Esophagus mucosa (tissue), 1 donor: Measurements from ENCODE around the gene OR6X1. TPM values are rescaled to one million over a fixed set of nuclear protein-coding genes. Genes with fewer than 3 reads are reported as not detected.
A peak's percentile ranks its signal among the peaks of the same experiment; 100 is the strongest.
"Not testable (repeated sequence)": the region's sequence is repeated elsewhere in the genome, so short reads cannot be mapped to it uniquely, and the experiment has no call there.

Source experiments
- ATAC-seq: fragments of 200-7000 bp; cut with Tn5 transposase; one replicate; pipeline ENCODE4 v1.9.1; 2020
- total RNA-seq: library from RNA; stranded (reverse); gene quantifications from one replicate; pipeline ENCODE4 v1.2.4, GENCODE V29; 2023
- donor health status: DM: yes; HTN: yes; CAD: no.

OR6X1 gene
- total RNA-seq, 1 donor from 2014 or later, result not detected

DNA sequence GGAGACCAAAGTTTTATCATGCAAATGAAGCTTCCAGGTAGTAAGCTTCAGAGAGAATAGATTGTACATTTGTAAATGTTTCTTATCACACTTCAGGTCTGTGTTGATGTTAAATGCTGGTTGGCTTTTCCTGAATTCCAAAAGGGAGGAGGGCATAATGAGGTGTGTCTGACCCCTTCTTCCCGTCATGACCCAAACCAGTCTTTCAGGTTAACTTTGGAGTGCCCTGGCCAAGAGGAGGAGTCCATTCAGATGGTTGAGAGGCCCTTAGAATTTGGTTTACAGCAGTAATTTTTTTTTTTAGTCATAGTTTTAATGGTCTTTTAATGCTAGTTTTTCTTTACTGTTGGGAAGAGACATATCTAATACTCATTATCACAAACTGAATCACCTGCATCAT, 2.5 kb downstream of the OR6X1 start:
- peak; percentile 43 for ATAC-seq

DNA sequence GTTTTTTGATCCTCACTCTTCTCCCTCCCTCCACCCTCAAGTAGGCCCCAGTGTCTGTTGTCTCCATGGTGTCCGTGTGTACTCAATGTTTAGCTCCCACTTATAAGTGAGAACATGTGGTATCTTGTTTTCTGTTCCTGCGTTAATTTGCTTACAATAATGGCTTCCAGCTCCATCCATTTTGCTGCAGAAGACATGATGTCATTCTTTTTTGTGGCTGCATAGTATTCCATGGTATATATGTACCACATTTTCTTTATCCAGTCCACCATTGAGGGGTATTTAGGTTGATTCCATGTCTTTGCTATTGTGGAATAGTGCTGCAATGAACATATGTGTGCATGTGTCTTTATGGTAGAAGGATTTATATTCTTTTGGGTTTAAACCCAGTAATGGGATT, 6.0 kb downstream of the OR6X1 start:
- not testable (repeated sequence) for ATAC-seq

DNA sequence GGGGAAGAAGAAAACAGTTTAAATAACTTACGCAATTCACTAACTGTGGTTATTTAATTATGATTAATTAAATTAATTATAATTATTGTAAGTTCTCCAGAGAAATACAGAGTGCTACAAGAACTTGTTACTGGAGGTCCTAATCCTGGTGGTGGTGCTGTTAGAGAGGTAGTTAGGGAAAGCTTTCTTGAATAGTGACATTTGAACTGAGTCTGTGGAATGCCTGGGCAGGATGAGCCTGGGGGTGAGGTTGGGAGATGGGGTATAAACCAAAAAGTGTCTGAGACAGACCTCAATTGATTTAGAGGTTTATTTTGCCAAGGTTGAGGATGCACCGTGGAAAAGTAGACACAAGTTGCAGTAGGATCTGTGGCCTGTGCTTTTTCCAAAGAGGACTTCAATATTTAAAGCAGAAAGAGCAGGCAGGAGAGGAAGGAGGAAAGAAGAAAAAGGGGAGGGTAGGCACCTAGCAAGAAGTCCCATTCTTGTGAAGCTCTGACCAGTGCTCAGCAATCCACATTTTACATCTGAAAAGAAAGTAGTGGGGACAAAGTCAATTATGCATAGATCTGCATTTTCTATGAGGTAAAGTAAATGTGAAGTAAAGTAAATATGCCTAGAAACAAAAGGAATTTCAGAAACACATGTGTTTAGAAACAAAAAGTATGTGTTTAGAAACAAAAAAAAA, 8.4 kb downstream of the OR6X1 start:
- ATAC-seq, result no peak

DNA sequence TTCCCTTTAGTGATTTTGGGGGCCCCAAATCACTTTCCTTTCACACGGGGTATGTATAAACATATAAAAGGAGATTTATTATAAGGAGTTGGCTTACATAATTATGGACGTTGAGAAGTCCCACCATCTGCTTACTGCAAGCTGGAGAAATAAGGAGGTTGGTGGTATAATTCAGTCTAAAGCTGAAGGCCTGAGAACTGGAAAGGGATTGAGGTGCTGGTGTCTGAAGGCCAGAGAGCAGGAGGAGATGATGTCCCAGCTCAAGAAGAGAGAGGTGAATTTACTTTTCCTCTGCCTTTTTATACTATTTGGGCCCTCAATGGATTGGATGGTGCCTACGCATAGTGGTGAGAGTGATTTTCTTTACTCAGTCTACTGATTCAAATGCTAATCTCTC, 11.6 kb downstream of the OR6X1 start:
- no peak for ATAC-seq

DNA sequence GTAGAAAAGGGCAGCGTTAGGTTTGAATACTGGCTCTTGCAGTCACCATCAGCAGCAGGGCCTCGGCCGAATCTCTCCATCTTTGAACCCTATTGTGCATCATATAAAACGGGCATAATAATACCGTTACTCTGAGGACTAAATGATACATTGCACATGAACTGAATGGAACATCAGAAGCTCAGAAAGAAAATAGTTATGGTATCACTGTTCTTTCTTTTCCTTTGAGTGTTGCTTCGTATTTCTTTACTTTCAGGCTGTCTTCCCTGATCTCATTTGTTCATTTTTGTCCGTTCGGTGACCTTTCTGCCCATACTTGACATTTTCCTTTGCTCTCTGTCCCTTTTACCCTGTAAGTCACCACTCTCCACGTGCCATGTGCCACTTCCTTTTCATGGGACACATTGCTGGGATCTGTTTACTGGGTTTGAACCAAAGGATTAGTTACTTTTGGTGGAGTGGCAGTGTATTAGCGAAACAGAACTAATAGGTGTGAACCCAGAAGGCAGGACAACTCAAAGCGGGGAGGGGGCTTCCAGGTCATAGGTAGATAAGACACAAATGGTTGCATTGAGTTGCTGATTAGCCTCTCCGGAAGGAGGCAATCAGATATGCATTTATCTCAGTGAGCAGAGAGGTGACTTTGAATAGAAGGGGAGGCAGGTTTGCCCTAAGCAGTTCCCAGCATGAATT, 12.1 kb downstream of the OR6X1 start:
- no peak for ATAC-seq

DNA sequence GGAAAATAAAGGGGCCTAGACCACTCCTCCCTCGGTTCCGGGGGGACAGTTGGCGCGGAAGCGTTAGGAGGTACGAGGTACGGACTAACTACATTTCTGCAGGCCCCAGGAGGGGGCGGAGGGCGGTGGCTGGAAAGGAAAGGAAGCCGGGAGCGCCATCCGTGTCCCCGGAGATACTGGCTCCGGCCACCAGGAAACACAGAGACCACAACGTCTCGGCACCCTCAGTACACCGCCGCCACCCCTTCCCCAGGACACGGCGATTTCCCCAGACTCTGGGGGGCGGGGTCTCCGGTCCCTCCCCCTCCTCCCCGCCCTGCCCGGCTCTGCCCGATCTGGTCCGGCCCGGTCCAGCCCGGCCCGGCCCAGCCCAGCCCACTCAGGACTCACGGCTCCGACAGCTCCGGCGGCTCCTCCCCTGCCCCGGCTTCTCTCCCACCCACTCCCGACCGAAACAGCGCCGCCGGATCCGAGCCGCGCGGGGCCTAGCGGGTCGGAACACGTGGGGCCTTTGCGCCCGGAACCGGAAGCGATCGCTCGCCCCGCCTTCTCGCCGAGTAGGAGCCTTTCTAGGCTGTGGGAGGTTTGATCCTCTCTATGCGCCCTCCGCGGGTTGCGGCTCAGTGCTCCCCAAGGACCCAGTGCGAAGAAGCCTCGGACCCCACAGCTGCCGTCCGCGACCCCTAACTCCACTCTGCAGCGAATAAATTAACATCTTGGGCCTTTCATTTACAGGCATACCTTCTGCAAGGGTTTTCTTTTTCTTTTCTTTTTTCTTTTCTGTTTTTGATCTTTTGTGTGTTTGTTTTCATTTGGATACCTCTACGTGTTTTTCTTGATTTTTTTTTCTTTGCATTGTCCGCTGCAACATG, 12.9 kb downstream of the OR6X1 start, which contains the start of gene ZNF202:
TSS of gene ZNF202 (minus strand) at position 502 of the 872 bp plus-strand sequence. CDS start 10,772 bp downstream, outside the sequence.
- ATAC-seq, result peak; percentile 98

DNA sequence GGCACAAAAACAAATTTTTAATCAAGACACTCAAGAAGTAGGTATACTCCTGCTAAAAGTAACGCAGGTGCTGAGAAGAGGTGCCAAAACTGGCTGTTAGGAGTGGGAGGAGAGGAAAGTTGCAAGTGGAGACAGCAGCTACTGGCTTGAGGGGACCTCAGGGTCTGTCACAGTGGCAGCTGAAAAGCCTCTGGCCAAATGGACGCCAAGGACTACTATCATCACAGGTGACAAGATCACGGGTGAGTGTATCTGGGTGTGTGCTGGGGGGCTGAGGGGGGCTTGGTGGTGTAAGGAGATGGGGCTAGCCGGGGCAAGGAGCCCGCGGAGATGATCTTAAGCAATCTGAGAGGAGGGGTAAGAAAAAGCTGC, 13.5 kb downstream of the OR6X1 start:
- ATAC-seq, result no peak

DNA sequence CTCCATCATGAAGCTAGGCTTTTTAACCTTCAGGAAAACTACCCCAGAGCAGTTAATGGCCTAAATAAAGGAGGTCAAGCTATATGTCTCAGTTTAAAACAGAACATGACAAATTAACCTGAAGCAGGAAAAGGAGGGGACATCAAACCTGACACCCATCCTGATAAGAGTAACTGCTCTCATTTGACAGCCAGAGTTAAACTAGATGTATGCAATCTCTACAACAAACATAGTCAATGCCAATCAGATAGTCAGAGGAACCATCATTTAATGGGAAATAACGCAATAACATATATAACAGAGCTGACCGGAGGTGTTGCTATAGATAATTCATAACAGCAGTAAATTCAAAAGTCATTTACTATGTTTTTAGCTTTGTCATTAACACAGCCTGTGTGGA, 15.9 kb downstream of the OR6X1 start:
- no peak for ATAC-seq

DNA sequence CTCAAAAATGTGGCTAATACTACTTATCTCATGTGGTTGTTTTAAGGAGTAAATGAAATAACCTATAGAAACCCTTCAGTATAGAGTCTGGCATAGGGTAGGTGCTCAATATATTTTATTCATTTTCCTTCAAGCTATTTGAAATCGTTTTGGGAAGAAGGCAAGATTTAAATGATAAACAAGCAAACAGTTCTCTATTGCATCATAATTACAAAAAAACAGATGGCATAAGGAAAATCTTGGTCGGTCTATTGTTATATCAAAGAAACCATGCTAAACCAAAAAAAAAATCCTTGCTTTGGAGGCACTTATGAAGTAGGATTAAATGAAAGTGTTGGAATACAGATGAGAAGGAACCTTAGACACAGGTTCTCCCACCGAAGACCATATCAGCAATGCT, 17.5 kb downstream of the OR6X1 start:
- no peak for ATAC-seq

DNA sequence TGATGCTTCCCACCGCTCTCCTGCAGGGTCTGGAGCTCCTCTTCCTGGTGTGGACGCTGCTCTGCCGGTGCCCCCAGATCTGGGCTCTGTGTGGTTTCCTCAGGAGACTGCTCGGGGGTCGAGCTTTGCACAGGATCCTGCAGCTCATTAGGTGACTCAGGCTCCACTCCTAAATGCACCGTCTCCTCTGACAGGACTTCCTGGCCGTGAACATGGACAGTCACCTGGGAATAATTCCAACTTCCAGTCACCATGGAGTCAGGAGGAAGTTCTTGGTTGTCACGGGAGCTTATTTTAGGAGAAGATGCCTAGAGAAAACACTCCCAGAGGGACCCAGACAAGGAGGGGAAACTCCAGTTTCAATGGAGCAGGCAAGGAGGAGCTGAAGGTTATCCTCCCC, 24.7 kb downstream of the OR6X1 start:
- no peak for ATAC-seq

DNA sequence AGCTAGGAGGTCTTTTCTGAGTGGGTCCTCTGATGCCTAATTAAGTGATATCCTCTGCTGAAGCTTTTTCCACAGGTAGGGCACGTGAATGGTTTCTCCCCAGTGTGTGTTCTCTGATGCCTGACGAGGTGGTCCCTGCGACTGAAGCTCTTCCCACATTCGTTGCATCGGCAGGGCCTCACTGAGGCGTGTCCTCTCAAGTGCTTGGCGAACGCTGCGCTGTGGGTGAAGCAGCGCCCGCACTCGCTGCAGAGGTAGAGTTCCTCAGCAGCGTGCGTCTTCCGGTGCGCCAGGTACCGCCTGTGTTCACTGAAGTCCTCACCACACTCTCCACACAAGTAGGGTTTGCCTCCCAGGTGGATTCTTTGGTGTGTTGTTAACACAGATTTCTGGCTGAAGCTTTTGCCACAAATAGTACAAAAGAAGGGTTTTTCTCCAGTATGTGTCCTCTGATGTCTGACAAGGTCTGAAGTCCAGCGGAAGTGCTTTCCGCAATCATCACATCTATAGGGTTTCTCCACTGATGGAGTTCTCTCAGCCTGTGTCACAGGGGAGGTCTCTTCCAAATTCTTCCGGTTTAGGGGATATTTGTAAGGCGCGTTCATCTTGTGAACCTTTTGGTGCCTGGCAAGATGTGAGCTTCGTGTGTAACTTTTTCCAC, 28.2 kb downstream of the OR6X1 start:
- ATAC-seq, result no peak

DNA sequence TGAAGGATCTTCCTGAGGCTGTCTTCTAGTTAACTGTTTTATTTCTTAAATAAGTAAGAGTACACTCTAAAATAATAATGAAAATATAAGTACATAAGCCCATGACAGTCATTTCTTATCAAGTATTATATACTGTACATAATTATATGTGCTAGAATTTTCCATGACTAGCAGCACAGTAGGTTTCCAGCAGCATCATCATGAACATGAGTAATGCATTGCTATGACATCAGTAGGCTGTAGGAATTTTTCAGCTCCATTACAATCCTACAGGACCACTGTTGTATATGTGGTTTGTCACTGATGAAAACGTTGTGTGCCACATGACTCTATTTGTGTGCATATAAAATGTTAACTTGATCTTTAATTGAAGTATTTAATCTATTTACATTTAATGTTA, 34.9 kb downstream of the OR6X1 start:
- ATAC-seq, result no peak

DNA sequence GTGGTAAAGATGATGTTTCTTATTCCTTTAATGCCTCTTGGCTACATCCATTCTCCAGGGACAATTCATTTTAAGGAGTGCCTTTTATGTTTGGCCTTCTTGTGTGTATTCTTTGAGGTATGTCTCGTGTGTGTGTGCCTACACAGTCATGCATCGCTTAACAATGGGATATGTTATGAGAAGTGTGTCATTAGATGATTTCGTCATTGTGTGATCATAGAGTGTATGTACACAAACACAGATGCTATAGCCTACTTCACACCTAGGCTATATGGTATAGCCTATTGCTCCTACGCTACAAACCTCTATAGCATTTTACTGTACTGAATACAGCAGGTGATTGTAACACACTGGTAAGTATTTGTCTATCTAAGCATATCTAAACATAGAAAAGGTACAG, 35.8 kb downstream of the OR6X1 start:
- peak; percentile 31 for ATAC-seq

DNA sequence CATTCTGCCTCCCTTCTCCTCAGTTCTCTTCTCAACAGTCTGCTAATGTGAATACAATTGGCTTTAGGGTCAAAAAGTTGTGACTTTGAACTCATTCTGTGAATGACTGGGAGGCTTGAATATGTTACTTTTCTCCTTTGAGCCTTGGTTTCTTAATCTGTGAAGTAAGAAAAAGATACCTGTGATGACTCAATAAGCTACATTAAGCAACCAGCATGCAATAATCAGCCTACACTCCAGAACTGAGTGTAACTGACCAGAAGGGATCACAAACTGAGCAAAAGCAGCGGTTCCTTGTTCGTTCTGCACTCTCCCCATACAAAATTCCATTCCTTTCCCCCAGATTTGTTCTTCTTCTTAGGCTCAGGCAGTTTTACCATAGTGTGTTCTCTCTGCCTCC, 36.3 kb downstream of the OR6X1 start:
- ATAC-seq, result no peak

DNA sequence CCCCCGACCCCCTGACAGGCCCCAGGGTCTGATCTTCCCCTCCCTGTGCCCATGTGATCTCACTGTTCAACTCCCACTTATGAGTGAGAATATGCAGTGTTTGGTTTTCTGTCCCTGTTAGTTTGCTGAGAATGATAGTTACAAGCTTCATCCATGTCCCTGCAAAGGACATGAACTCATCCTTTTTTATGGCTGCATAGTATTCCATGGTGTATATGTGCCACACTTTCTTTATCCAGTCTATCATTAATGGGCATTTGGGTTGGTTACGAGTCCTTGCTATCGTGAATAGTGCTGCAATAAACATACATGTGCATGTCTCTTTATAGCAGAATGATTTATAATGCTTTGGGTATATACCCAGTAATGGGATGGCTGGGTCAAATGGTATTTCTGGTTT, 41.7 kb downstream of the OR6X1 start:
- not testable (repeated sequence) for ATAC-seq

DNA sequence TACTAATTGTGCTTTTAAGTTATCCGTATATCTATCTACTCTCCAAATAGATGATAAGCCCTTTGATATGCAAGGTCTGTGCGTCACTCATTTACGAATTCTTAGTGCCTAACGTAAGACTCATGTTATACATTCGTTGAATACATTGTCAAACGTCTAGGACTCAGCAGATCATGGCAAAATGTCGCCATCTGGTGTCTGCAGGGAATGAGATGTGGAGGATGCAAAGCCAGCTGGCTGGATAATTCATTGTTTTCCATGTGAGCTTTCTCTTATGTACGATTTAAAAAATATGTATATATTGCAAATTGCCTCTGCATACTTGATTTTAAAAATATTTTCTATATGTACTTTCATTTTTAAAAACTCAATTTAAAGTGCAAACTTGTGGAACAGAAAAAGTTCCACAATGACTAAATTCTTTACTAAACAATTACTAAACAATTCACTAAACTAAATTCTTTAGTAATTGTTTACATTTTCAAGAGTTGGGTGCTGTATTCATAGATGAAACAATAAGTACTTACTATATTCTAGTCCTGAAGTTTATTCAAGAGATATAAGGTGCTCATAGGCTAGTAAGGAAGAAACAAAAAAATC, 46.6 kb downstream of the OR6X1 start:
- peak; percentile 55 for ATAC-seq

DNA sequence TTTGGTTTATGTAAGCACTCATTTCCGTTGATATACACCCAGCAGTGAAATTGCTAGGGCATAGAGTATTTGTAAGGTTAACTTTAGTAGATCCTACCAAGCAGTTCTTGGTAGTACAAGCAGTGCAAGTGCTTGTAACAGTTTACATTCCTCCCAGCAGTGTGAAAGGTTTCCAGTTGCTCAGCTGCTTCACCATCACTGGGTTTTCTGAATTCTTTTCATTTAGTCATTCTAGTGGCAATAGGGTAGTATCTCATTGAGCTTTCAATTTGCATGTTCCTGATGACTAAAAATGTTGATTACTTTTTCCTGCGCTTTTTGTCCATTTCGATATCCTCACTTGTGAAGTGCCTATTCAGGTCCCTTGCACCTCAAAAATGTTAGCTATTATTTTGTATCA, 47.1 kb downstream of the OR6X1 start:
- no peak for ATAC-seq

DNA sequence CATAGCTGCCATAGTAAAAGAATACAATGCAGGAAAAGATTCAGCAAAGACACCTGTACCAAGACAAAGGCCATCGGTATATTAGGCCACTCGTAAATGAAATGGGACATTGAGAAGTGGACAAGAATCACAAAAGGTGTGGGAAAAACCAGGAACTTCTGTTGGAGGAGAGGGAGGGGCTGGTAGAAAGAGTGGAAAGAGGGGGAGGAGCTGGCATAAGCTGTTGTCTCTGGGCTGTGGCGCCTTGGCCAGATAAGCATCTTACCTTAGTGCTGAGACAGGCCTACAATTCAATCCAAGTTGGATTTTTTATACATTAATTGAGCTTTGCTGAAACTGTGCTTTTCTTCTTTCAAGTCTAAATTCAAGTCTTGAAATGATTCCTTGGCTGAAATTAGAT, 50.0 kb downstream of the OR6X1 start:
- ATAC-seq, result no peak
